ENCODE results near the gene APOBEC3A. TPM values are rescaled to one million over a fixed set of nuclear protein-coding genes. Genes with fewer than 3 reads are reported as not detected.
"Not testable (repeated sequence)": the region's sequence is repeated elsewhere in the genome, so short reads cannot be mapped to it uniquely, and the experiment has no call there.

APOBEC3A gene
- total RNA-seq, 2 experiments from 2014 or later, result not detected

- H3K9me3 Mint-ChIP-seq, result peaks cover 2% of the 10 kb centered on the region
- H3K4me1 Mint-ChIP-seq, result peaks cover 14% of the 10 kb centered on the region
- POLR2A ChIA-PET, result interaction anchor here (0.8 kb wide), 1 partner anchor 19 kb away, joined by 3 read pairs; no protein-coding TSS in a partner anchor
- no peak overlapping the region for H3K4me3 Mint-ChIP-seq
- H3K27me3 Mint-ChIP-seq, result peaks cover 6% of the 10 kb centered on the region
- CTCF ChIA-PET, result interaction anchor here (0.5 to 7.0 kb wide), 24 partner anchors 10 to 1264 kb away, joined by 3 to 51 read pairs (median 4); partner anchors contain the start of genes APOBEC3B, APOBEC3C and CBX6
- no peaks in the 10 kb centered on the region for H3K36me3 Mint-ChIP-seq (ENCODE audit: low read depth)
- H3K27ac Mint-ChIP-seq, result peak overlapping the region; percentile 41
- peak; percentile 80 for DNase-seq
Observed at GRCh38 chr22:39003165-39003638, 45.8 kb downstream of the APOBEC3A start.

GRCh38 chr22:39007177-39007576 is 49.8 kb downstream of the APOBEC3A start:
- ChIA-PET CTCF (interaction anchor here (0.9 to 7.0 kb wide), 2 partner anchors 52 to 137 kb away, joined by 3 to 51 read pairs; partner anchors contain the start of gene CBX6), POLR2A (no interaction called here)
- Mint-ChIP-seq H3K27ac (no peak overlapping the region), H3K4me1 (peaks cover 17% of the 10 kb centered on the region), H3K9me3 (no peaks in the 10 kb centered on the region), H3K4me3 (no peak overlapping the region), H3K36me3 (ENCODE audit: low read depth) (no peaks in the 10 kb centered on the region), H3K27me3 (peaks cover 2% of the 10 kb centered on the region)
- DNase-seq, result no peak

- peaks cover 15% of the 10 kb centered on the region for H3K4me1 Mint-ChIP-seq
- H3K27me3 Mint-ChIP-seq; DNase-seq; H3K36me3 Mint-ChIP-seq (ENCODE audit: low read depth); H3K27ac Mint-ChIP-seq; H3K4me3 Mint-ChIP-seq; POLR2A ChIA-PET; H3K9me3 Mint-ChIP-seq: not testable (repeated sequence)
- CTCF ChIA-PET, result interaction anchor here (0.6 to 7.0 kb wide), 2 partner anchors 138 to 1115 kb away, joined by 5 to 51 read pairs; partner anchors contain the start of gene CBX6
Observed at GRCh38 chr22:39008271-39008850, 51.0 kb downstream of the APOBEC3A start.

- H3K36me3 Mint-ChIP-seq (ENCODE audit: low read depth), result peaks cover 6% of the 10 kb centered on the region
- POLR2A ChIA-PET, result no interaction called here
Observed at GRCh38 chr22:39010946-39011345, 53.5 kb downstream of the APOBEC3A start.

More at GRCh38 chr22:39010946-39011345, 53.5 kb downstream of the APOBEC3A start:
- CTCF ChIA-PET, result interaction anchor here (1.2 kb wide), 1 partner anchor 245 kb away, joined by 3 read pairs; no protein-coding TSS in a partner anchor
- Mint-ChIP-seq H3K9me3 (no peaks in the 10 kb centered on the region), H3K4me3 (no peak overlapping the region), H3K27ac (peak overlapping the region; percentile 1), H3K4me1 (peaks cover 31% of the 10 kb centered on the region), H3K27me3 (no peaks in the 10 kb centered on the region)
- DNase-seq, result no peak

Other genes starting within 250 kb of the APOBEC3A start
- 100 to 1,000 TPM; 582 to 702 TPM for gene SUN2, start 201.6 kb upstream of the APOBEC3A start, total RNA-seq
- gene DNAL4, start 163.5 kb upstream of the APOBEC3A start, total RNA-seq, result 10 to 100 TPM in 1 of 2 experiments, 1 to 10 TPM in 1; 7.9 to 10.2 TPM
- 1 to 10 TPM; 1.1 to 1.2 TPM for gene NPTXR, start 113.6 kb upstream of the APOBEC3A start, total RNA-seq
- 10 to 100 TPM; 56.0 to 60.5 TPM for gene CBX6, start 85.4 kb upstream of the APOBEC3A start, total RNA-seq
- 1 to 10 TPM; 8.7 to 8.8 TPM for gene APOBEC3B, start 24.7 kb downstream of the APOBEC3A start, total RNA-seq
- gene APOBEC3C, start 56.6 kb downstream of the APOBEC3A start, total RNA-seq, result 100 to 1,000 TPM; 111 to 144 TPM
- 10 to 100 TPM; 34.7 to 39.7 TPM for gene APOBEC3D, start 63.5 kb downstream of the APOBEC3A start, total RNA-seq
- gene APOBEC3F, start 83.3 kb downstream of the APOBEC3A start, total RNA-seq, result 10 to 100 TPM; 27.9 to 33.8 TPM
- gene APOBEC3G, start 119.7 kb downstream of the APOBEC3A start, total RNA-seq, result 10 to 100 TPM; 89.6 to 96.4 TPM
- 10 to 100 TPM; 46.0 to 54.3 TPM for gene APOBEC3H, start 139.6 kb downstream of the APOBEC3A start, total RNA-seq
- gene CBX7, start 195.1 kb downstream of the APOBEC3A start, total RNA-seq, result 10 to 100 TPM; 14.9 to 16.0 TPM

All from activated CD4-positive, alpha-beta T cell treated with anti-CD3 and anti-CD28 coated beads, Interleukin-2, amount 10 ng/mL, durations not matched to agents 7 days and 5 days (primary cell).